Measurements from ENCODE around the gene KRTAP4-11.

DNA sequence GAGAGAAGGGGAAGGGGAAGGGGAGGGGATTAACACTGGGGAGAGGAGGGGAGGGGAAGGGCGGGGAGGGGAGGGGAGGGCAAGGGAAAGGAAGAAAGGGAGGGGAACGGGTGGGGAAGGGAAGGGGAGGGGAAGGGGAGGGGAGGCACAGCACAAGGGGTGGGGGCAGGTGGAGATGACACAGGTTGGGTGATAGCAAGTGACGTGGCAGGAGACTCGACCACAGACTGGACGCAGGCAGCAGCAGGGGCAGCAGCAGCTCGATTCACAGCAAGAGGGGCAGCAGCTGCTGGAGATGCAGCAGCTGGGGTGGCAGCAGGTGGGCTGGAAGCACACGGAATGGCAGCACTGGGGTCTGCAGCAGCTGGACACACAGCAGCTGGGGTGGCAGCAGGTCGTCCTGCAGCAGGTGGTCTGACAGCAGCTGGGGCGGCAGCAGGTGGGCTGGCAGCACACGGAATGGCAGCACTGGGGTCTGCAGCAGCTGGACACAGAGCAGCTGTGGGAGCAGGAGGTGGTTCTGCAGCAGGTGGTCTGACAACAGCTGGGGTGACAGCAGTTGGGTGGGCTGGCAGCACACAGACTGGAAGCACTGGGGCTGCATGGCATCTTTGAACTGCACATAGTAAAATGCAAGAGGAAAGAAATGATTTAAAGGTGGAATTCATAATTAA lies 16.4 kb downstream of the KRTAP4-11 start, which contains the start of gene KRTAP4-16:
- TF ChIP-seq CTCF (IDR thresholded peaks at IDR 0.05 in 2 of 3, conservative IDR thresholded peaks at IDR 0.05 in 1 of 3; ENCODE audit: borderline replicate concordance in 1 of 3, insufficient read depth in 1 of 3, low read depth in 2 of 3, low read length in 2 of 3) = no peak
- no peak for TF ChIP-seq EZH2 (IDR thresholded peaks at IDR 0.05)
- TF ChIP-seq POLR2A (IDR thresholded peaks at IDR 0.05; ENCODE audit: borderline replicate concordance, extremely low read depth, insufficient read depth, insufficient read length) = no peak
- TF ChIP-seq EZH2phosphoT487 (IDR thresholded peaks at IDR 0.05; ENCODE audit: borderline replicate concordance) = no peak
- no peak for TF ChIP-seq CEBPB (IDR thresholded peaks at IDR 0.05; ENCODE audit: low read depth)
- TF ChIP-seq ZNF274 (IDR thresholded peaks at IDR 0.05; ENCODE audit: low read depth, low read length) = no peak
- no peak for TF ChIP-seq SP1 (IDR thresholded peaks at IDR 0.05; ENCODE audit: low read depth)
- TF ChIP-seq SIN3A (IDR thresholded peaks at IDR 0.05; ENCODE audit: low read depth) = no peak
- TF ChIP-seq, protein P1, sequence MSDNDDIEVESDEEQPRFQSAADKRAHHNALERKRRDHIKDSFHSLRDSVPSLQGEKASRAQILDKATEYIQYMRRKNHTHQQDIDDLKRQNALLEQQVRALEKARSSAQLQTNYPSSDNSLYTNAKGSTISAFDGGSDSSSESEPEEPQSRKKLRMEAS (IDR thresholded peaks at IDR 0.05) = no peak
